Measurements from ENCODE around the gene AQR.

Gene AQR

GRCh38 chr15:34993412-34993811, 23.9 kb upstream of the AQR start:
- Histone ChIP-seq H3K9me3 (ENCODE audit: control insufficient read depth in 5 of 5, low read length in 5 of 5) (no peaks in the 10 kb centered on the region), H3K27me3 (ENCODE audit: control insufficient read depth in 5 of 5, insufficient read depth in 4 of 5, low read length in 5 of 5) (peaks cover 0 to 10% (median 0%) of the 10 kb centered on the region in 5 donors), H3K4me3 (ENCODE audit: low read depth in 1 of 5, low read length in 5 of 5) (no peak overlapping the region), H3K27ac (ENCODE audit: low read depth, low read length) (no peak overlapping the region), H3K9ac (ENCODE audit: low read length in 5 of 5) (no peak overlapping the region), H3K36me3 (ENCODE audit: control insufficient read depth in 5 of 5, insufficient read depth in 5 of 5, low read length in 5 of 5) (no peaks in the 10 kb centered on the region), H3K4me1 (ENCODE audit: control insufficient read depth in 5 of 5, insufficient read depth in 5 of 5, low read length in 5 of 5) (peaks cover 0 to 8% (median 7%) of the 10 kb centered on the region in 5 donors)

GRCh38 chr15:34988027-34988902, 18.7 kb upstream of the AQR start, which contains the start of gene ZNF770:
Gene ZNF770 (minus strand): TSS chr15:34988287. CDS start chr15:34983434, 4,853 bp downstream.
- H3K27ac ChIP-seq (ENCODE audit: low read depth, low read length): peak within 1 kb of the TSS; percentile 99
- no peaks in the 10 kb centered on the region for H3K9me3 ChIP-seq (ENCODE audit: control insufficient read depth in 5 of 5, low read length in 5 of 5)
- H3K27me3 ChIP-seq (ENCODE audit: control insufficient read depth in 5 of 5, insufficient read depth in 4 of 5, low read length in 5 of 5): peaks cover 0 to 6% (median 0%) of the 10 kb centered on the region in 5 donors
- peak within 1 kb of the TSS; percentile 80 to 100 (median 95) for H3K4me3 ChIP-seq (ENCODE audit: low read depth in 1 of 5, low read length in 5 of 5)
- H3K9ac ChIP-seq (ENCODE audit: low read length in 5 of 5): peak within 1 kb of the TSS; percentile 97 to 100 (median 99)
- peaks cover 0 to 4% (median 0%) of the 10 kb centered on the region in 5 donors for H3K36me3 ChIP-seq (ENCODE audit: control insufficient read depth in 5 of 5, insufficient read depth in 5 of 5, low read length in 5 of 5)
- peaks cover 4 to 48% (median 40%) of the 10 kb centered on the region in 5 donors for H3K4me1 ChIP-seq (ENCODE audit: control insufficient read depth in 5 of 5, insufficient read depth in 5 of 5, low read length in 5 of 5)

DNA sequence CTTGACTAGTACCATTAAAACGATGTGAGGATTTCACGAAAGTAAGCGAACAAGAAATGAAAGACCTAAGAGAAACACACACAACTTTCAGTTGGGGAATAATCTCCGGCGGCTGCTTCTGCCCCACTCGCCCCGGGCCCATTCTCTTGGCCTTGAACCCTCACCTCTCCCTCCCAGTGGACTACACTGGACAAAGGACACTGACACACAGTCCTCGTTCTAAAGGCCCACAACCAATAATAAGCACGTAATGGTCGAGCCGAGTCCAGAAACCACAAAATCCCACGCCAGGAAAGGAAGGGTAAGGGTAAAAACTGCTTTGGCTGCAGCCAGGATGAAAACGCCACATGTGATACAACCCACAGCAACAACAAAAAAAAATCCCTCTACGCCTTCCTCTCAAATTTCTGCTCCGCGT, 18.1 kb upstream of the AQR start:
- Histone ChIP-seq H3K4me1 (ENCODE audit: control insufficient read depth in 5 of 5, insufficient read depth in 5 of 5, low read length in 5 of 5) (peaks cover 4 to 48% (median 40%) of the 10 kb centered on the region in 5 donors), H3K27me3 (ENCODE audit: control insufficient read depth in 5 of 5, insufficient read depth in 4 of 5, low read length in 5 of 5) (no peaks in the 10 kb centered on the region), H3K36me3 (ENCODE audit: control insufficient read depth in 5 of 5, insufficient read depth in 5 of 5, low read length in 5 of 5) (peaks cover 3 to 10% (median 5%) of the 10 kb centered on the region in 5 donors), H3K27ac (ENCODE audit: low read depth, low read length) (peak overlapping the region; percentile 99), H3K9me3 (ENCODE audit: control insufficient read depth in 5 of 5, low read length in 5 of 5) (no peaks in the 10 kb centered on the region), H3K9ac (ENCODE audit: low read length in 5 of 5) (peak overlapping the region; percentile 97 to 100 (median 99)), H3K4me3 (ENCODE audit: low read depth in 1 of 5, low read length in 5 of 5) (peak overlapping the region; percentile 80 to 100 (median 95))

- peak overlapping the region; percentile 99 for H3K27ac ChIP-seq (ENCODE audit: low read depth, low read length)
- H3K9ac ChIP-seq (ENCODE audit: low read length in 5 of 5): peak overlapping the region; percentile 97 to 100 (median 99)
These were observed 17.4 kb upstream of the AQR start for GRCh38 chr15:34986771-34987480.

DNA sequence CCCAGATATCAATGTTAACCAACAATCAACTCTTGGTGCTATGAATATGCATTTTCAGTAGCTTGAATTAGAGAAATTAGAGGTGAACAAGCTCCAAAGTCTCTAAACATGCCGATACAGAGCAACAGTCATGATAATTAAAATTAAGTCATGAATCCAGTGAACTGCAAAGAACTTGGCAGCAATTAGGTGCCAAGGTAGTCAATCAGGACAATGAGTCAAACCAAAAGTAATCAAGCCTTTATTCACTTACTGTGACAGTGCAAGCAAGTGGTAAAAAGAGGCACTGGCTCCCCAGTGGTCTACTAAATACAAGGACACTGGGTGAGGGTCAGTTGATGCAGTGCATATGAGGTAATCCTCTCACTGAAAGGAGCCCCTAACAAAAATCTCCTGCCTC, 16.8 kb upstream of the AQR start:
- peak overlapping the region; percentile 99 for H3K27ac ChIP-seq (ENCODE audit: low read depth, low read length)
- no peaks in the 10 kb centered on the region for H3K9me3 ChIP-seq (ENCODE audit: control insufficient read depth in 5 of 5, low read length in 5 of 5)
- peak overlapping the region in 4 of 5 donors; percentile 8 to 99 (median 88) for H3K4me3 ChIP-seq (ENCODE audit: low read depth in 1 of 5, low read length in 5 of 5)
- H3K9ac ChIP-seq (ENCODE audit: low read length in 5 of 5): peak overlapping the region; percentile 31 to 100 (median 98)
- peaks cover 4 to 48% (median 40%) of the 10 kb centered on the region in 5 donors for H3K4me1 ChIP-seq (ENCODE audit: control insufficient read depth in 5 of 5, insufficient read depth in 5 of 5, low read length in 5 of 5)
- no peaks in the 10 kb centered on the region for H3K27me3 ChIP-seq (ENCODE audit: control insufficient read depth in 5 of 5, insufficient read depth in 4 of 5, low read length in 5 of 5)
- peaks cover 6 to 20% (median 15%) of the 10 kb centered on the region in 5 donors for H3K36me3 ChIP-seq (ENCODE audit: control insufficient read depth in 5 of 5, insufficient read depth in 5 of 5, low read length in 5 of 5)

More at GRCh38 chr15:34986771-34987480, 17.4 kb upstream of the AQR start:
- Histone ChIP-seq H3K9me3 (ENCODE audit: control insufficient read depth in 5 of 5, low read length in 5 of 5) (no peaks in the 10 kb centered on the region), H3K27me3 (ENCODE audit: control insufficient read depth in 5 of 5, insufficient read depth in 4 of 5, low read length in 5 of 5) (no peaks in the 10 kb centered on the region), H3K36me3 (ENCODE audit: control insufficient read depth in 5 of 5, insufficient read depth in 5 of 5, low read length in 5 of 5) (peaks cover 3 to 15% (median 12%) of the 10 kb centered on the region in 5 donors), H3K4me1 (ENCODE audit: control insufficient read depth in 5 of 5, insufficient read depth in 5 of 5, low read length in 5 of 5) (peaks cover 4 to 48% (median 40%) of the 10 kb centered on the region in 5 donors), H3K4me3 (ENCODE audit: low read depth in 1 of 5, low read length in 5 of 5) (peak overlapping the region; percentile 80 to 100 (median 95))

DNA sequence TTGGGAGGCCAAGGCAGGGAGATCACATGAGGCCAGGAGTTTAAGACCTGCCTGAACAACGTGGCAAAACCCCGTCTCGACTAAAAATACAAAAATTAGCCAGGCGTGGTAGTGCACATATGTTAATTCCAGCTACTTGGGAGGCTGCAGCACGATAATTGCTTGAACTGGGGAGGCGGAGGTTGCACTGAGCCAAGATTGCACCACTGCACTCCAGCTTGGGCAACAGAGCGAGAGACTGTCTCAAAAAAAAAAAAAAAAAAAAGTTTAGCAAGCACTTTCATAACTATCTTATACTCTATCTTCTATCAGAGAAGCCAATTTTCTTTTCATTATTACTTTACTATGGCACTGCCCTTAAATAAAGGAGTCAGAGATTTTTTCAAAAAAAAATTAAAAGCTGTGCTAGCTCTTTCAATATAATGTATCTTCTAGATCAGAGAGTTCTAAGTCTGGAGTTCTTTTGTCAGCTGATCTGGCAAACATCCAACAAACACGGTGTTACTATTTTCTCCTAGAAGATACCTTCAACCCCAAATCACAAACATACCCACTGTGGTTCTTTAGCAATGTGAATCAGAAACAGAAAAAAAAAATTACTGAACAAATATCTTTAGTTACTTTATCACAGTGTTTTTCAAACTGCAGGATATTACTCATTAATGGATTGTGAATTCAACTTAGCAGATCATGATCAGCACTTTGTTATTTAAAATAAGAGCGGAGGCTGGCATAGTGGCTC, 15.5 kb upstream of the AQR start:
- no peaks in the 10 kb centered on the region for H3K9me3 ChIP-seq (ENCODE audit: control insufficient read depth in 5 of 5, low read length in 5 of 5)
- H3K27me3 ChIP-seq (ENCODE audit: control insufficient read depth in 5 of 5, insufficient read depth in 4 of 5, low read length in 5 of 5): no peaks in the 10 kb centered on the region
- H3K4me1 ChIP-seq (ENCODE audit: control insufficient read depth in 5 of 5, insufficient read depth in 5 of 5, low read length in 5 of 5): peaks cover 4 to 48% (median 40%) of the 10 kb centered on the region in 5 donors
- peak overlapping the region; percentile 62 for H3K27ac ChIP-seq (ENCODE audit: low read depth, low read length)
- peaks cover 8 to 22% (median 15%) of the 10 kb centered on the region in 5 donors for H3K36me3 ChIP-seq (ENCODE audit: control insufficient read depth in 5 of 5, insufficient read depth in 5 of 5, low read length in 5 of 5)
- H3K4me3 ChIP-seq (ENCODE audit: low read depth in 1 of 5, low read length in 5 of 5): peak overlapping the region in 2 of 5 donors; percentile 11 to 37
- H3K9ac ChIP-seq (ENCODE audit: low read length in 5 of 5): peak overlapping the region in 1 of 5 donors; percentile 40

- no peak overlapping the region for H3K27ac ChIP-seq (ENCODE audit: low read depth, low read length)
- no peaks in the 10 kb centered on the region for H3K9me3 ChIP-seq (ENCODE audit: control insufficient read depth in 5 of 5, low read length in 5 of 5)
- no peaks in the 10 kb centered on the region for H3K27me3 ChIP-seq (ENCODE audit: control insufficient read depth in 5 of 5, insufficient read depth in 4 of 5, low read length in 5 of 5)
- H3K4me3 ChIP-seq (ENCODE audit: low read depth in 1 of 5, low read length in 5 of 5): no peak overlapping the region
- H3K4me1 ChIP-seq (ENCODE audit: control insufficient read depth in 5 of 5, insufficient read depth in 5 of 5, low read length in 5 of 5): no peaks in the 10 kb centered on the region
- H3K36me3 ChIP-seq (ENCODE audit: control insufficient read depth in 5 of 5, insufficient read depth in 5 of 5, low read length in 5 of 5): peaks cover 0 to 9% (median 5%) of the 10 kb centered on the region in 5 donors
- no peak overlapping the region for H3K9ac ChIP-seq (ENCODE audit: low read length in 5 of 5)
These were observed 7.2 kb upstream of the AQR start for GRCh38 chr15:34976743-34977142.

DNA sequence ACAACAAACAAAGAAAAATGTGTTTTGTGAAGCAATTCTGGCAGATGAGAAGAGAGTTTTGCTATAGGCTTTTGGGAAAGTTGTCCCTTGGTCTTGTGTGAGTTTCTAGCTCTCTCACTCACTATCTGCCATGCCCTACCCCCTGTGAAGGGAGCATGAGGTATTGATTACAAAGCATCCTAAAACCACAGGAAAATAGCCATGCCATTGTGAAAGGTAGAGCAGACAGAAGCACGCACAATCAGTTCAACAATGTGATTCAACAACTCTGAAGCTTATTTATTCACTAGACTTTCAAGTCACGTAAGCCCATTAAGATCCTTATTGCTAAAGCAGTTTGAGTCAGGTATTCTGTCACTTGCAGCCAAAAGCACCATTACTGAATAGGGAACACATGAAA, 6.5 kb upstream of the AQR start:
- no peaks in the 10 kb centered on the region for H3K4me1 ChIP-seq (ENCODE audit: control insufficient read depth in 5 of 5, insufficient read depth in 5 of 5, low read length in 5 of 5)

GRCh38 chr15:34973512-34973911, 4.0 kb upstream of the AQR start:
- Histone ChIP-seq H3K4me1 (ENCODE audit: control insufficient read depth in 5 of 5, insufficient read depth in 5 of 5, low read length in 5 of 5) (peaks cover 2 to 14% (median 11%) of the 10 kb centered on the region in 5 donors), H3K9me3 (ENCODE audit: control insufficient read depth in 5 of 5, low read length in 5 of 5) (no peaks in the 10 kb centered on the region), H3K36me3 (ENCODE audit: control insufficient read depth in 5 of 5, insufficient read depth in 5 of 5, low read length in 5 of 5) (peaks cover 0 to 3% (median 0%) of the 10 kb centered on the region in 5 donors), H3K9ac (ENCODE audit: low read length in 5 of 5) (no peak overlapping the region), H3K27me3 (ENCODE audit: control insufficient read depth in 5 of 5, insufficient read depth in 4 of 5, low read length in 5 of 5) (no peaks in the 10 kb centered on the region), H3K27ac (ENCODE audit: low read depth, low read length) (no peak overlapping the region), H3K4me3 (ENCODE audit: low read depth in 1 of 5, low read length in 5 of 5) (no peak overlapping the region)

More for the DNA sequence above, 6.5 kb upstream of the AQR start:
- Histone ChIP-seq H3K27ac (ENCODE audit: low read depth, low read length) (no peak overlapping the region), H3K36me3 (ENCODE audit: control insufficient read depth in 5 of 5, insufficient read depth in 5 of 5, low read length in 5 of 5) (peaks cover 0 to 3% (median 0%) of the 10 kb centered on the region in 5 donors), H3K9ac (ENCODE audit: low read length in 5 of 5) (no peak overlapping the region), H3K4me3 (ENCODE audit: low read depth in 1 of 5, low read length in 5 of 5) (no peak overlapping the region), H3K9me3 (ENCODE audit: control insufficient read depth in 5 of 5, low read length in 5 of 5) (no peaks in the 10 kb centered on the region), H3K27me3 (ENCODE audit: control insufficient read depth in 5 of 5, insufficient read depth in 4 of 5, low read length in 5 of 5) (no peaks in the 10 kb centered on the region)

Data from subcutaneous abdominal adipose tissue (tissue), 5 donors.